GM21515 (cell line): ENCODE data around the gene SNTG2.
"Not testable (repeated sequence)": the region's sequence is repeated elsewhere in the genome, so short reads cannot be mapped to it uniquely, and the experiment has no call there.

ENCODE experiments used
- ATAC-seq: cut with Tn5 transposase; IDR thresholded peaks from one replicate; pipeline ENCODE4 v1.9.1; 2021; ENCODE audit not compliant: unreplicated experiment

Gene SNTG2

GRCh38 chr2:950080-950966, at the start of gene SNTG2:
Gene SNTG2 (plus strand): TSS chr2:950849. CDS start chr2:950997, 148 bp downstream.
- ATAC-seq, result no peak

GRCh38 chr2:902584-902983, 48.1 kb upstream of the SNTG2 start:
- no peak for ATAC-seq

GRCh38 chr2:903223-903900, 47.3 kb upstream of the SNTG2 start:
- no peak for ATAC-seq

- no peak for ATAC-seq
Measured at GRCh38 chr2:904246-905024, 46.2 kb upstream of the SNTG2 start.

- ATAC-seq, result no peak
Measured at GRCh38 chr2:905091-905832, 45.4 kb upstream of the SNTG2 start.

- ATAC-seq, result no peak
Measured at GRCh38 chr2:905833-906140, 44.9 kb upstream of the SNTG2 start.

- ATAC-seq, result no peak
Measured at GRCh38 chr2:907706-908105, 42.9 kb upstream of the SNTG2 start.

GRCh38 chr2:908568-908967, 42.1 kb upstream of the SNTG2 start:
- ATAC-seq, result no peak

- not testable (repeated sequence) for ATAC-seq
Measured at GRCh38 chr2:909764-910379, 40.8 kb upstream of the SNTG2 start.

GRCh38 chr2:910698-911097, 40.0 kb upstream of the SNTG2 start:
- no peak for ATAC-seq

GRCh38 chr2:915979-916378, 34.7 kb upstream of the SNTG2 start:
- no peak for ATAC-seq

GRCh38 chr2:916935-917334, 33.7 kb upstream of the SNTG2 start:
- ATAC-seq, result no peak

- no peak for ATAC-seq
Measured at GRCh38 chr2:919672-920071, 31.0 kb upstream of the SNTG2 start.

GRCh38 chr2:920573-920972, 30.1 kb upstream of the SNTG2 start:
- ATAC-seq, result no peak

- no peak for ATAC-seq
Measured at GRCh38 chr2:920999-921398, 29.6 kb upstream of the SNTG2 start.

GRCh38 chr2:922185-922584, 28.5 kb upstream of the SNTG2 start:
- ATAC-seq, result no peak

- ATAC-seq, result no peak
Measured at GRCh38 chr2:923832-924601, 26.6 kb upstream of the SNTG2 start.

- ATAC-seq, result no peak
Measured at GRCh38 chr2:924701-925100, 25.9 kb upstream of the SNTG2 start.

- no peak for ATAC-seq
Measured at GRCh38 chr2:925309-925708, 25.3 kb upstream of the SNTG2 start.

- no peak for ATAC-seq
Measured at GRCh38 chr2:925711-926110, 24.9 kb upstream of the SNTG2 start.
